IMR-90 (cell line): ENCODE measurements around the gene GPATCH2L. TPM values are rescaled to one million over a fixed set of nuclear protein-coding genes. Genes with fewer than 3 reads are reported as not detected.

ENCODE experiments used
- ATAC-seq: fragments of 200-7000 bp; cut with Tn5 transposase; 2 replicates; pipeline ENCODE4 v1.9.1; 2020; ENCODE audit warnings: low read depth, mild to moderate bottlenecking, moderate library complexity
- BruUV-seq: library from RNA; stranded (reverse); fragments of 400-500 nt; replicated peaks from 2 replicates; lab custom pipeline; 2021; lab: Mats Ljungman, UMichigan
- CTCF ChIA-PET: fragments of 300-600 bp; formaldehyde crosslinking; extraction: SDS; loops from one replicate; lab custom pipeline; 2021; ENCODE audit warnings: antibody characterized with exemption; lab: Yijun Ruan, JAX
- POLR2A ChIA-PET: fragments of 300-600 bp; sonication (Branson Sonifier 250); formaldehyde crosslinking; loops from one replicate; lab custom pipeline; 2022; ENCODE audit warnings: antibody characterized with exemption; ENCODE audit not compliant: unreplicated experiment; lab: Charles Lee
- DNase-seq: peaks from one replicate; pipeline ENCODE4 v3.0.0; 2013
- H2AFZ ChIP-seq: replicated peaks from 2 replicates; pipeline ENCODE3; 2013; ENCODE audit warnings: low read length, mild to moderate bottlenecking; ENCODE audit not compliant: poor library complexity
- H2AK5ac ChIP-seq: 2 replicates; pipeline ENCODE4 v1.6.1; 2013; ENCODE audit warnings: low read depth, low read length, inconsistent platforms
- H2AK9ac ChIP-seq: replicated peaks from 2 replicates; pipeline ENCODE3; 2013; ENCODE audit warnings: mild to moderate bottlenecking, low read depth, low read length, moderate library complexity; ENCODE audit not compliant: poor library complexity
- H2BK120ac ChIP-seq: 2 replicates; pipeline ENCODE4 v1.6.1; 2013; ENCODE audit warnings: low read depth, low read length, inconsistent platforms
- H2BK15ac ChIP-seq: 3 replicates; pipeline ENCODE4 v1.6.1; 2013; ENCODE audit warnings: low read depth, low read length, inconsistent platforms
- H2BK20ac ChIP-seq: 2 replicates; pipeline ENCODE4 v1.6.1; 2013; ENCODE audit warnings: low read depth, mild to moderate bottlenecking, inconsistent platforms, low read length, moderate library complexity
- H2BK5ac ChIP-seq: 2 replicates; pipeline ENCODE4 v1.6.1; 2013; ENCODE audit warnings: mild to moderate bottlenecking, low read depth, low read length, inconsistent platforms; ENCODE audit not compliant: poor library complexity, severe bottlenecking
- H3K14ac ChIP-seq: replicated peaks from 2 replicates; pipeline ENCODE4 v1.6.1; 2013; ENCODE audit warnings: low read depth, low read length, inconsistent platforms
- H3K18ac ChIP-seq: 2 replicates; pipeline ENCODE4 v1.6.1; 2013; ENCODE audit warnings: low read depth, low read length, control low read depth
- H3K23ac ChIP-seq: 2 replicates; pipeline ENCODE4 v1.6.1; 2013; ENCODE audit warnings: low read depth, low read length, inconsistent platforms
- H3K27ac ChIP-seq: 2 replicates; pipeline ENCODE4 v1.5.1; 2013; ENCODE audit warnings: mild to moderate bottlenecking, control low read depth, low read length; ENCODE audit not compliant: insufficient read depth
- H3K27me3 ChIP-seq: 2 replicates; pipeline ENCODE4 v1.6.1; 2013; ENCODE audit warnings: low read length; ENCODE audit not compliant: control insufficient read depth, insufficient read depth
- H3K36me3 ChIP-seq: 2 replicates; pipeline ENCODE4 v1.6.1; 2013; ENCODE audit warnings: low read length, mixed read lengths; ENCODE audit not compliant: control insufficient read depth, insufficient read depth
- H3K4ac ChIP-seq: 2 replicates; pipeline ENCODE4 v1.6.1; 2013; ENCODE audit warnings: low read depth, low read length, inconsistent platforms
- H3K4me1 ChIP-seq: 2 replicates; pipeline ENCODE4 v1.6.1; 2013; ENCODE audit warnings: low read length, mixed read lengths; ENCODE audit not compliant: control insufficient read depth, insufficient read depth
- H3K4me2 ChIP-seq: 2 replicates; pipeline ENCODE4 v1.6.1; 2013; ENCODE audit warnings: low read depth, mild to moderate bottlenecking, control low read depth, low read length, moderate library complexity
- H3K4me3 ChIP-seq: 2 replicates; pipeline ENCODE4 v1.5.1; 2013; ENCODE audit warnings: low read depth, mild to moderate bottlenecking, control low read depth, low read length, moderate library complexity; ENCODE audit not compliant: insufficient read depth
- H3K56ac ChIP-seq: 2 replicates; pipeline ENCODE4 v1.6.1; 2013; ENCODE audit warnings: low read length, inconsistent platforms; ENCODE audit not compliant: insufficient read depth; ENCODE audit errors: extremely low read depth
- H3K79me1 ChIP-seq, 2 experiments: 2 replicates each; pipeline ENCODE4 v1.6.1; 2013; ENCODE audit warnings: low read length in 2 of 2, inconsistent platforms in 1 of 2, low read depth in 1 of 2
- H3K9ac ChIP-seq: 2 replicates; pipeline ENCODE4 v1.6.1; 2013; ENCODE audit warnings: low read depth, low read length, control low read depth
- H3K9me1 ChIP-seq: 2 replicates; pipeline ENCODE4 v1.6.1; 2013; ENCODE audit warnings: low read length, inconsistent platforms; ENCODE audit not compliant: insufficient read depth
- H3K9me3 ChIP-seq: 2 replicates; pipeline ENCODE4 v1.6.1; 2013; ENCODE audit warnings: low read length; ENCODE audit not compliant: control insufficient read depth, insufficient read depth
- H4K20me1 ChIP-seq: 2 replicates; pipeline ENCODE4 v1.6.1; 2013; ENCODE audit warnings: low read length, inconsistent platforms; ENCODE audit not compliant: insufficient read depth
- H4K5ac ChIP-seq: 2 replicates; pipeline ENCODE4 v1.6.1; 2013; ENCODE audit warnings: mild to moderate bottlenecking, low read depth, low read length, control low read depth
- H4K8ac ChIP-seq, 2 experiments: 2 replicates each; pipeline ENCODE4 v1.6.1; 2013; ENCODE audit warnings: low read depth in 2 of 2, low read length in 2 of 2, control low read depth in 1 of 2, inconsistent platforms in 1 of 2
- H4K91ac ChIP-seq: 2 replicates; pipeline ENCODE4 v1.6.1; 2013; ENCODE audit warnings: low read depth, low read length, inconsistent platforms; ENCODE audit not compliant: insufficient read depth
- BHLHE40 ChIP-seq: fragments of 150-350 bp; IDR thresholded peaks from 2 replicates; pipeline ENCODE4 v1.6.1; 2016; ENCODE audit warnings: mild to moderate bottlenecking, low read depth, low read length
- CEBPB ChIP-seq: IDR thresholded peaks from 2 replicates; pipeline ENCODE4 v1.6.1; 2012; ENCODE audit warnings: low read depth, low read length, improper control_type of control experiment
- CHD1 ChIP-seq: IDR thresholded peaks from 2 replicates; pipeline ENCODE4 v1.6.1; 2012; ENCODE audit warnings: low read depth, low read length, improper control_type of control experiment
- FOS ChIP-seq: fragments of 150-350 bp; IDR thresholded peaks from 2 replicates; pipeline ENCODE4 v1.6.1; 2016; ENCODE audit warnings: low read depth, low read length
- MAFK ChIP-seq: IDR thresholded peaks from 2 replicates; pipeline ENCODE4 v1.6.1; 2012; ENCODE audit warnings: low read depth, low read length, improper control_type of control experiment
- MAZ ChIP-seq: IDR thresholded peaks from 2 replicates; pipeline ENCODE4 v1.6.1; 2012; ENCODE audit warnings: low read depth, mild to moderate bottlenecking, low read length, improper control_type of control experiment, moderate library complexity, borderline replicate concordance
- MXI1 ChIP-seq: IDR thresholded peaks from 2 replicates; pipeline ENCODE4 v1.6.1; 2012; ENCODE audit warnings: low read depth, mild to moderate bottlenecking, low read length, moderate library complexity, borderline replicate concordance
- NFE2L2 ChIP-seq: fragments of 150-350 bp; IDR thresholded peaks from 2 replicates; pipeline ENCODE4 v1.6.1; 2016; ENCODE audit warnings: low read depth, mild to moderate bottlenecking, low read length
- POLR2A ChIP-seq: IDR thresholded peaks from 2 replicates; pipeline ENCODE4 v1.6.1; 2012; ENCODE audit warnings: mild to moderate bottlenecking, low read depth, low read length
- RAD21 ChIP-seq: IDR thresholded peaks from 2 replicates; pipeline ENCODE4 v1.6.1; 2012; ENCODE audit warnings: low read length, improper control_type of control experiment
- RCOR1 ChIP-seq: IDR thresholded peaks from 2 replicates; pipeline ENCODE4 v1.6.1; 2012; ENCODE audit warnings: mild to moderate bottlenecking, low read length, improper control_type of control experiment; ENCODE audit not compliant: insufficient replicate concordance
- RFX5 ChIP-seq: IDR thresholded peaks from 2 replicates; pipeline ENCODE4 v1.8.0; 2012; ENCODE audit warnings: low read depth, mild to moderate bottlenecking, low read length, moderate library complexity
- SMC3 ChIP-seq: fragments of 150-350 bp; IDR thresholded peaks from 2 replicates; pipeline ENCODE4 v1.6.1; 2016; ENCODE audit warnings: low read depth, mild to moderate bottlenecking, antibody characterized with exemption, low read length, moderate library complexity
- WGBS, 2 experiments: methylation state at CpG; one replicate each; pipeline versions ENCODE4 v1.1.5 to v1.1.7; 2013; ENCODE audit warnings: missing lambda C conversion rate in 2 of 2; ENCODE audit not compliant: insufficient read length in 1 of 2; ENCODE audit errors: extremely low coverage in 2 of 2; 5-methylcytosine and 5-hydroxymethylcytosine counted together
- dilution Hi-C: fragments of 300-500 bp; cut with HindIII; formaldehyde crosslinking; loops from one replicate; pipeline ENCODE4 v1.14.3; 2018; ENCODE audit warnings: low sequenced_read_pairs; ENCODE audit not compliant: unreplicated experiment
- in situ Hi-C: fragments of 300-500 bp; cut with MboI; formaldehyde crosslinking; loops from 3 replicates; pipeline ENCODE4 v1.14.3; 2019; ENCODE audit warnings: low sequenced_read_pairs, inconsistent platforms, mixed read lengths
- intact Hi-C: fragments of 100-400 bp; cut with micrococcal nuclease; formaldehyde crosslinking; loops from 2 replicates; pipeline ENCODE4 v1.10.0; 2022
- polyA plus RNA-seq, 3 experiments: library from polyadenylated mRNA; depleted of rRNA; stranded (reverse); fragments of >200 nt; gene quantifications; 2 replicates each; pipeline ENCODE4 v1.2.3, GENCODE V29; 2012; ENCODE audit warnings: low replicate concordance in 1 of 3
- total RNA-seq: library from RNA; depleted of rRNA; stranded (reverse); fragments of >200 nt; gene quantifications from 2 replicates; pipeline ENCODE4 v1.2.3, GENCODE V29; 2012
- TF ChIP-seq, protein P1 (sequence below): fragments of 150-350 bp; IDR thresholded peaks from 2 replicates; pipeline ENCODE4 v1.6.1; 2016; ENCODE audit warnings: low read depth, mild to moderate bottlenecking, low read length, moderate library complexity, borderline replicate concordance
- TF ChIP-seq, protein P2 (sequence below): conservative IDR thresholded peaks from 2 replicates; pipeline ENCODE4 v1.5.1; 2012; ENCODE audit warnings: mild to moderate bottlenecking, low read depth, low read length, improper control_type of control experiment
- TF ChIP-seq, protein P3 (sequence below): fragments of 150-350 bp; IDR thresholded peaks from 2 replicates; pipeline ENCODE4 v1.6.1; 2017; ENCODE audit warnings: mild to moderate bottlenecking, antibody characterized with exemption, low read length, low read depth

GPATCH2L gene
- total and polyA plus RNA-seq, 2 of the 4 experiments (the other 2 are of a cell fraction), result 15.6 to 51.4 TPM

DNA sequence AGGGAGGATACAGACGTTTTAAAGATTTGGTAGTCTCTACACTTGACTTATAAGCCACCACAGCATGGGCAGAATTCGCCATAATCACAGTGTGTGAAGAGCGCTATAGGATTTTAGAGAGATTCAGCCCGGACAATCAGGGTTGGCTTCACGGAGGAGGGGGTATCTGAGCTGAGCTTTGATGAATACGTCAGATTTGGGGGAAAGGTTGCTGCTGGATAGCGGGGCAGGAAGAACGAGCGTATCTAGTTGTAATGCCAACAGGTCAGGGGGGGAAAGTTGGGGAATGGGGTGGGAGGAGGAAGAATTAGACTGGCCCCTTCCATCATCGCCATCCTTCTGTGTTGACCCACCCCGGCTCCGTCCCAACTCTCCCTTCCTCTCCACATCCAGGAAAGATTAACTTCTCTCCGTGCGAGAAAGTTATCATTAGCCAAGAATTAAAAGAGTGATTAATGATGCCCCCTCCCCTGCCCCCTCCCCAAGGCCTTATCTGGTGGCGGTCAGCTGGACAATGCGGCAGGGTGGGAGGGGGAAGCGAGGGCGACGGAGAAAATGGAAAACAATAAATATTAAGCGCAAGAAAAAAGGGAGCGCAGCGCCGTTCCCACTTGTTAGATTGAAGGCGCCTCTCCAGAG lies 13.5 kb upstream of the GPATCH2L start:
- H3K9ac ChIP-seq, result no peak overlapping the region
- ATAC-seq, result no peak
- H3K14ac ChIP-seq, result no peak overlapping the region
- no peak overlapping the region for H3K23ac ChIP-seq
- ChIA-PET CTCF (no interaction called here), POLR2A (no interaction called here)
- no peak for DNase-seq
- H2BK5ac ChIP-seq, result no peak overlapping the region
- no peaks in the 10 kb centered on the region for H3K4me1 ChIP-seq
- no peak overlapping the region for H2BK20ac ChIP-seq
- H2AFZ ChIP-seq, result peak overlapping the region; percentile 56
- H4K8ac ChIP-seq, result no peak overlapping the region
- no peak overlapping the region for H2BK120ac ChIP-seq
- H3K4me3 ChIP-seq, result no peak overlapping the region
- H3K4me2 ChIP-seq, result peak overlapping the region; percentile 39; the same call in 1 of the 2 replicates
- no peak overlapping the region for H4K91ac ChIP-seq
- peaks cover 42% of the 10 kb centered on the region for H3K27me3 ChIP-seq
- no peak overlapping the region for H3K56ac ChIP-seq
- H3K4ac ChIP-seq, result no peak overlapping the region
- H3K27ac ChIP-seq, result no peak overlapping the region
- no TSS peak for BruUV-seq
- no peaks in the 10 kb centered on the region for H3K36me3 ChIP-seq
- dilution Hi-C loops (no loop called here), intact Hi-C loops (no loop called here), in situ Hi-C loops (no loop called here)
- TF ChIP-seq NFE2L2 (no peak), POLR2A (no peak), RFX5 (no peak), SMC3 (no peak), BHLHE40 (no peak), CHD1 (no peak), RCOR1 (no peak), MAZ (no peak), RAD21 (no peak), MAFK (no peak), MXI1 (no peak), FOS (no peak), CEBPB (no peak)
- TF ChIP-seq, protein P1, sequence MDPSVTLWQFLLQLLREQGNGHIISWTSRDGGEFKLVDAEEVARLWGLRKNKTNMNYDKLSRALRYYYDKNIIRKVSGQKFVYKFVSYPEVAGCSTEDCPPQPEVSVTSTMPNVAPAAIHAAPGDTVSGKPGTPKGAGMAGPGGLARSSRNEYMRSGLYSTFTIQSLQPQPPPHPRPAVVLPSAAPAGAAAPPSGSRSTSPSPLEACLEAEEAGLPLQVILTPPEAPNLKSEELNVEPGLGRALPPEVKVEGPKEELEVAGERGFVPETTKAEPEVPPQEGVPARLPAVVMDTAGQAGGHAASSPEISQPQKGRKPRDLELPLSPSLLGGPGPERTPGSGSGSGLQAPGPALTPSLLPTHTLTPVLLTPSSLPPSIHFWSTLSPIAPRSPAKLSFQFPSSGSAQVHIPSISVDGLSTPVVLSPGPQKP, result no peak
- TF ChIP-seq, protein P2, sequence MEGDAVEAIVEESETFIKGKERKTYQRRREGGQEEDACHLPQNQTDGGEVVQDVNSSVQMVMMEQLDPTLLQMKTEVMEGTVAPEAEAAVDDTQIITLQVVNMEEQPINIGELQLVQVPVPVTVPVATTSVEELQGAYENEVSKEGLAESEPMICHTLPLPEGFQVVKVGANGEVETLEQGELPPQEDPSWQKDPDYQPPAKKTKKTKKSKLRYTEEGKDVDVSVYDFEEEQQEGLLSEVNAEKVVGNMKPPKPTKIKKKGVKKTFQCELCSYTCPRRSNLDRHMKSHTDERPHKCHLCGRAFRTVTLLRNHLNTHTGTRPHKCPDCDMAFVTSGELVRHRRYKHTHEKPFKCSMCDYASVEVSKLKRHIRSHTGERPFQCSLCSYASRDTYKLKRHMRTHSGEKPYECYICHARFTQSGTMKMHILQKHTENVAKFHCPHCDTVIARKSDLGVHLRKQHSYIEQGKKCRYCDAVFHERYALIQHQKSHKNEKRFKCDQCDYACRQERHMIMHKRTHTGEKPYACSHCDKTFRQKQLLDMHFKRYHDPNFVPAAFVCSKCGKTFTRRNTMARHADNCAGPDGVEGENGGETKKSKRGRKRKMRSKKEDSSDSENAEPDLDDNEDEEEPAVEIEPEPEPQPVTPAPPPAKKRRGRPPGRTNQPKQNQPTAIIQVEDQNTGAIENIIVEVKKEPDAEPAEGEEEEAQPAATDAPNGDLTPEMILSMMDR, result no peak
- TF ChIP-seq, protein P3, sequence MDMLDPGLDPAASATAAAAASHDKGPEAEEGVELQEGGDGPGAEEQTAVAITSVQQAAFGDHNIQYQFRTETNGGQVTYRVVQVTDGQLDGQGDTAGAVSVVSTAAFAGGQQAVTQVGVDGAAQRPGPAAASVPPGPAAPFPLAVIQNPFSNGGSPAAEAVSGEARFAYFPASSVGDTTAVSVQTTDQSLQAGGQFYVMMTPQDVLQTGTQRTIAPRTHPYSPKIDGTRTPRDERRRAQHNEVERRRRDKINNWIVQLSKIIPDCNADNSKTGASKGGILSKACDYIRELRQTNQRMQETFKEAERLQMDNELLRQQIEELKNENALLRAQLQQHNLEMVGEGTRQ, result no peak
- H4K5ac ChIP-seq, result no peak overlapping the region
- no peaks in the 10 kb centered on the region for H4K20me1 ChIP-seq
- WGBS, 2 experiments, result 0% methylated on average over 5 of the region's 24 CpGs; no CpG with 5 or more reads in 1 of the 2 experiments
- no peaks in the 10 kb centered on the region for H3K79me1 ChIP-seq
- H3K9me1 ChIP-seq, result no peaks in the 10 kb centered on the region
- H2AK9ac ChIP-seq, result no peak overlapping the region
- no peak overlapping the region for H2AK5ac ChIP-seq
- H3K18ac ChIP-seq, result no peak overlapping the region
- no peaks in the 10 kb centered on the region; the same call in 1 of the 2 replicates for H3K9me3 ChIP-seq
- H2BK15ac ChIP-seq, result no peak overlapping the region
